A172 (cell line): ENCODE results near the gene NPIPB9. TPM values are rescaled to one million over a fixed set of nuclear protein-coding genes. Genes with fewer than 3 reads are reported as not detected.

Experiments used
- DNase-seq: peaks from one replicate; pipeline ENCODE4 v3.0.0-alpha.2; 2015; ENCODE audit warnings: low spot score
- total RNA-seq: library from RNA; depleted of rRNA; stranded (reverse); fragments of >200 nt; shearing (Covaris generic); gene quantifications from 2 replicates; pipeline ENCODE4 v1.2.3, GENCODE V29; 2014; rRNA removed

Gene NPIPB9
- total RNA-seq, 1 experiment from 2014 or later, result 0.83 TPM

DNA sequence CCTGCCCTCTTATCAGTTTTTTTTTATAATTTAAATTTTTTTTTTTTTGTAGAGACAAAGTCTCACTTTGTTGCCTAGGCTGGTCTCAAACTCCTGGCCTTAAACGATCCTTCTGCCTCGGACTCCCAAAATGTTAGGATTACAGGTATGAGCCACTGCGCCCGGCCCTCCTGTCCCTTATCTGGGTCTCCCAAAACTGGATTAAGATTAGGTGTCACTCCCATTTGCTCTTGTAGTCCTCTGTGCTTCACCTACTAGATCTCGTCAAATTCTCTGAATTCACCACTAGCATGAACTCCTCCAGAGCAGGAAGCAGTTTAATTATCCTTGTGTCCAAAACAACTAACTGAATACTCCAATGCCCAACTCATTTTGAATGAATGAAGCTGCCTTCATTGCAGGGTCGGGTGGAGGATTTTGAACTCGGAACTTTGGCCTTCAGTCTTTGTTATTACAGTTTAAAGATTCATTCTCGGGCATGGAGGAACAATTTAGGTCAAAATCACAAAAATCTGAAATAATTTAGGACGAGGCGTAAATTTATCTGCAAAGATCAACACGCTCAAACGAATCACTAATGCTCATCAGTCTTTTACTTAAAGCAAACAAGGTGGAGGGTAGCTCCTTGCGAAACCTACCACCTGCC is 70.4 kb downstream of the NPIPB9 start:
- DNase-seq, result no peak

Other genes with a start within 250 kb of the NPIPB9 start
- gene IL27, start 245.0 kb upstream of the NPIPB9 start, total RNA-seq, result not detected in 2 replicates
- 12.8 and 72.5 TPM in 2 replicates for gene NUPR1, start 212.8 kb upstream of the NPIPB9 start, total RNA-seq
- 24.3 and 26.7 TPM in 2 replicates for gene SGF29, start 197.9 kb upstream of the NPIPB9 start, total RNA-seq
- 0.17 and 0.21 TPM in 2 replicates for gene SULT1A2, start 154.7 kb upstream of the NPIPB9 start, total RNA-seq
- 94.4 and 111 TPM in 2 replicates for gene SULT1A1, start 141.7 kb upstream of the NPIPB9 start, total RNA-seq
- 0.14 TPM in 1 of 2 replicates, not detected in the other for gene NPIPB8, start 113.7 kb upstream of the NPIPB9 start, total RNA-seq
- 84.7 and 109 TPM in 2 replicates for gene EIF3C, start 40.3 kb upstream of the NPIPB9 start, total RNA-seq
- 39.4 and 40.0 TPM in 2 replicates for gene ATXN2L, start 71.2 kb downstream of the NPIPB9 start, total RNA-seq
- 197 and 225 TPM in 2 replicates for gene TUFM, start 94.6 kb downstream of the NPIPB9 start, total RNA-seq
- 17.1 and 19.3 TPM in 2 replicates for gene SH2B1, start 112.1 kb downstream of the NPIPB9 start, total RNA-seq
- gene ATP2A1, start 126.7 kb downstream of the NPIPB9 start, total RNA-seq, result 0.14 and 1.1 TPM in 2 replicates
- gene RABEP2, start 173.5 kb downstream of the NPIPB9 start, total RNA-seq, result 46.0 and 64.3 TPM in 2 replicates
- gene CD19, start 180.2 kb downstream of the NPIPB9 start, total RNA-seq, result not detected in 2 replicates
- 27.2 and 28.1 TPM in 2 replicates for gene NFATC2IP, start 199.2 kb downstream of the NPIPB9 start, total RNA-seq
- gene SPNS1, start 223.0 kb downstream of the NPIPB9 start, total RNA-seq, result 44.7 and 49.9 TPM in 2 replicates
- 42.7 and 77.4 TPM in 2 replicates for gene LAT, start 233.3 kb downstream of the NPIPB9 start, total RNA-seq